ENCODE results near the gene MYBBP1A.

The MYBBP1A gene

GRCh38 chr17:4572131-4572530, 16.9 kb upstream of the MYBBP1A start:
- no peak for DNase-seq (ENCODE audit: low read depth)

- DNase-seq (ENCODE audit: low read depth) = no peak
Measured at GRCh38 chr17:4569591-4569990, 14.4 kb upstream of the MYBBP1A start.

- DNase-seq (ENCODE audit: low read depth) = peak; percentile 56
Measured at GRCh38 chr17:4566785-4567184, 11.6 kb upstream of the MYBBP1A start.

GRCh38 chr17:4565209-4566141, 10.3 kb upstream of the MYBBP1A start:
- DNase-seq (ENCODE audit: low read depth) = peak; percentile 77

- DNase-seq (ENCODE audit: low read depth) = no peak
Measured at GRCh38 chr17:4562015-4562969, 7.1 kb upstream of the MYBBP1A start.

- peak; percentile 44 for DNase-seq (ENCODE audit: low read depth)
Measured at GRCh38 chr17:4560837-4561256, 5.7 kb upstream of the MYBBP1A start.

- DNase-seq (ENCODE audit: low read depth) = no peak
Measured at GRCh38 chr17:4560421-4560820, 5.2 kb upstream of the MYBBP1A start, which contains the start of gene GGT6. Gene GGT6 (minus strand): TSS chr17:4560577. CDS start chr17:4560521, 56 bp downstream.

- DNase-seq (ENCODE audit: low read depth) = no peak
Measured at GRCh38 chr17:4559966-4560365, 4.8 kb upstream of the MYBBP1A start.

- DNase-seq (ENCODE audit: low read depth) = no peak
Measured at GRCh38 chr17:4559139-4559791, 4.1 kb upstream of the MYBBP1A start.

GRCh38 chr17:4558347-4558971, 3.3 kb upstream of the MYBBP1A start:
- DNase-seq (ENCODE audit: low read depth) = no peak

- no peak for DNase-seq (ENCODE audit: low read depth)
Measured at GRCh38 chr17:4557626-4558346, 2.6 kb upstream of the MYBBP1A start.

- no peak for DNase-seq (ENCODE audit: low read depth)
Measured at GRCh38 chr17:4556996-4557395, 1.8 kb upstream of the MYBBP1A start.

GRCh38 chr17:4555873-4556759, 932 bp upstream of the MYBBP1A start:
- DNase-seq (ENCODE audit: low read depth) = no peak

GRCh38 chr17:4554441-4554996, 665 bp downstream of the MYBBP1A start:
- DNase-seq (ENCODE audit: low read depth) = no peak

- DNase-seq (ENCODE audit: low read depth) = no peak
Measured at GRCh38 chr17:4553669-4554068, 1.5 kb downstream of the MYBBP1A start.

- DNase-seq (ENCODE audit: low read depth) = no peak
Measured at GRCh38 chr17:4551796-4552525, 3.2 kb downstream of the MYBBP1A start.

GRCh38 chr17:4551141-4551540, 4.0 kb downstream of the MYBBP1A start:
- no peak for DNase-seq (ENCODE audit: low read depth)

- DNase-seq (ENCODE audit: low read depth) = no peak
Measured at GRCh38 chr17:4550534-4551039, 4.6 kb downstream of the MYBBP1A start.
